ENCODE results near the gene NCCRP1.

NCCRP1 gene, protein sequence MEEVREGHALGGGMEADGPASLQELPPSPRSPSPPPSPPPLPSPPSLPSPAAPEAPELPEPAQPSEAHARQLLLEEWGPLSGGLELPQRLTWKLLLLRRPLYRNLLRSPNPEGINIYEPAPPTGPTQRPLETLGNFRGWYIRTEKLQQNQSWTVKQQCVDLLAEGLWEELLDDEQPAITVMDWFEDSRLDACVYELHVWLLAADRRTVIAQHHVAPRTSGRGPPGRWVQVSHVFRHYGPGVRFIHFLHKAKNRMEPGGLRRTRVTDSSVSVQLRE

DNA sequence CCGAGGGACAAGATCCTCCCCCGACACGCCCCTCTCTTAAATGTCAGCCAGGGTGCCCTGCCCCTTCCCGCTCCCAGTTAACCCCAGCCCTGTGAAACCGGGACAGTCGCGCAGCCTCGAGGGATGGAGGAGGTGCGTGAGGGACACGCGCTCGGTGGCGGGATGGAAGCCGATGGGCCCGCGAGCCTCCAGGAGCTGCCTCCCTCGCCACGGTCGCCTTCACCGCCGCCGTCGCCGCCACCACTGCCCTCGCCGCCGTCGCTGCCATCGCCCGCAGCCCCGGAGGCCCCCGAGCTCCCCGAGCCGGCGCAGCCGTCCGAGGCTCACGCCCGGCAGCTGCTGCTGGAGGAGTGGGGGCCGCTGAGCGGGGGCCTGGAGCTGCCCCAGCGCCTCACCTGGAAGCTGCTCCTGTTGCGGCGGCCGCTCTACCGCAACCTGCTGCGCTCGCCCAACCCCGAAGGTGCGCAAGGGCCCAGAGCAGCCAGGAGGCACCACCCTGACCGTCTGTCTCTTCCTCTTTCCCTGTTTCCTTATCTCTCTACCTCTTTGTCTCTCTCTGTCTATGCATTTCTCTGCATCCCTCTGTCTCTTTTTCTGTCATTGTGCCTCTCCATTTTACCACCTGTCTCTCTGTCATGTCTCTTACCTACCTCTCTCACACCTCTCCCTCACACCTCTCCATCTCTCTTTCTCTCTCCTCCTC, at the start of gene NCCRP1:
TSS of gene NCCRP1 (plus strand) at position 105 of the 703 bp plus-strand sequence. CDS start at position 124, 19 bp downstream.
- FAIRE-seq (no peak), DNase-seq (ENCODE audit: low spot score) (no peak)

DNA sequence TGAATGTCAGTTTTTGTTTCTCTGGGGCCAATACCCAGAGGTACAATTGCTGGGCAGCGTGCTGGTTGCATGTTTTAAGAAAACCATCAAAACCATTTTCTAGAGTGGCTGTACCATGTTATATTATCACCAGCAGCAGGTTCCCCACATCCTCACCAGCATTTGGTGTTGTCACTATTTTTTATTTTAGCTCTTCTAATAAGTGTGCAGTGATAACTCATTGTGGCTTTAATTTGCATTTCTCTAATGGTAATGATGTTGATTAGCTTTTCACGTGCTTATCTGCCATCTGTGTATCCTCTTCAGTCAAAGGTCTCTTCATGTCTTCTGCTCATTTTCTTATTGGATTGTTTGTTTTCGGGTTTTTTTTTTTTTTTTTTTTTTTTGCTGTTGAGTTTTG, 49.3 kb upstream of the NCCRP1 start:
- no peak for DNase-seq (ENCODE audit: low spot score)
- no peak for FAIRE-seq

DNA sequence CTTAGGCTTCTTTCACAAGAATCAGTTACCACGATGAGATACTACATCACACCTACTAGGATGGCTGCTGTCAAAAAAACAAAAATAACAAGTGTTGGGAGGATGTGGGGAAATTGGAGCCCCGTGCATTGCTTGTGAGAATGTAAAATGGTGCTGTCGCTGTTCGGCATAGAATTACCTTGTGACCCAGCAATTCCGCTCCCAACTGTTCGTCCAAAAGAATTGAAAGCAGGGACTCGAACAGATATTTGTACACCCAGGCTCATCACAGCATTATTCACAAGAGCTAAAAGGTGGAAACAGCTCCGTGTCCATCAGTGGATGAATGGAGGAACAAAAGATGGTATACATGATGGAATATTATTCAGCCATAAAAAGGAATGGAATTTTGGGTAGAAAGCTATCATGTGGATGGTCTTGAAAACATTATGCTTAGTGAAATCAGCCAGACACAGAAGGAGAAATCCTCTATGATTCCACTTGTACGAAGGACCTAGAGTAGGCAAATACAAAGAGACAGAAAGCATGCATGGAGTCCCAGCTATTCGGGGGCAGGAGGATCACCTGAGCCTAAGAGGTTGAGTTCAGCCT, 47.7 kb upstream of the NCCRP1 start:
- FAIRE-seq, result no peak

DNA sequence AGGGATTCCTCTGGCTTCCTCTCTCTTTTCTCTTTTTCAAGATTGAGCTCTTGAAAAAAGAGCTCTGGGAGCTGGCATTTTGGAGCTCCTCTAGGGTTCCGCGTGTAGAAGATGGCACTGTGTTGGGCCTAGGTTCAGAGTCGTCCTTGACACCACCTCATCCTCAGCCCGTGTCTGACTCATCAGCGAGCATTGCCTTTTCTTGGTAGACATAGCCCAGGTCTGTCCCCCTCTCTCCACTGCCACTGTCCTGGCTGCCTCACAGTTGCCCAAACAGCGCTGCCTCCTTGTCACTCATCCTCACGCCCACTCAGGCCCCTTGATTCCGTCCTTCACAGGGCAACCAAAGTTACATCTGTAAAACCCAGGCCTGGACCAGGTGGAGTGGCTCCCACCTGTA, 46.5 kb upstream of the NCCRP1 start:
- no peak for DNase-seq (ENCODE audit: low spot score)
- no peak for FAIRE-seq

More for the DNA sequence above, 47.7 kb upstream of the NCCRP1 start:
- no peak for DNase-seq (ENCODE audit: low spot score)

DNA sequence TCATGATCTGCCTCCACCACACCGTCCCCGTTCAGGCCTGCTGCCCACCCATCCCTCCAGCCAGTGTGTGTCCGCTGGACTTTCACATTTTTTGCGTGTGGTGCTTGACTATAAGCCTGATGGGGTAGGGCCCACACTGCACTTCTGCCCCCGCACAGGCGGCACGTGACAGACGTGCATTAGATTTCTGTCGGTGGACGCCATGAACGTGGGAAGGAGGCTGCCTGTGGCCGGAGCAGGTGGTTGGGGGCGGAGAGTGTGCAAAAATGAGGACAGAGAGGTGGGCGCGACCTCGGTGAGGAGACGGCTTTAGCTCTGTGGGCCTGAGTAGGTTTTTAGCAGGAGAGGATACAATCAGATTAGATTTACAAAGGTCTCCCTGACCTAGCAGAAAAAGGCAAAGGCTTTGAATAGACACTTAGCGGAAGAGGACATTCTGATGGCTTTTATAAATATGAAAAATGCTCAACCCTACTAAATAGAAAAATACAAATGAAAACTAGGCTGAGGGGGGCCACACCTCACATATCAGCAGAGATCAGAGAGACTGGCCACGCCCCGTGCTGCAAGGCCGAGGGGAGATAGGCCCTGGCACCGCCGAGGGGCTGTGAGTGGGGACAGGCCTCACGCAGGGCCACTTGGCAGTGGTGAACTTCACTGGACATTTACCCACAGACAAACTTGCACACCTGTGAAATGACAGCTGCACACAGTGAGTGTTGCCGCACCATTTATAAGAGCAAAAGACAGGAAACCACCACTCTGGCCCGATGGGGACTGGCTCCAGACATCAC, 45.8 kb upstream of the NCCRP1 start:
- FAIRE-seq, result no peak
- DNase-seq (ENCODE audit: low spot score), result no peak

DNA sequence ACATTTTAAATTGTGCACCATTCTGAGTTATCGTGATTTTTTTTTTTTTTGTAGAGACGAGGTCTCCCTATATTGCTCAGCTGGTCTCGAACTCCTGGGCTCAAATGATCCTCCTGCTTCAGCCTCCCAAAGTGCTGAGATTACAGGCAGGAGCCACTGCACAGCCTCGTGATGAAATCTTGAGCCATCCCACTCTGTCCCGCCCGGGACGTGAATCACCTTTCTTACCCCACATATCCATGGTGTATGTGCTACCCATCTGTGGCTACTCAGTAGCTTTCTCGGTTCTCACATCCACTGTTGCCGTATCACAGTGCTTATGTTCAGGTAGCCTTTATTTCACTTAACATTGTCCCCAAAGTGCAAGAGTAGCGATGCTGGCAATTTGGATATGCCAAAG, 44.7 kb upstream of the NCCRP1 start:
- FAIRE-seq, result no peak
- DNase-seq (ENCODE audit: low spot score), result no peak

DNA sequence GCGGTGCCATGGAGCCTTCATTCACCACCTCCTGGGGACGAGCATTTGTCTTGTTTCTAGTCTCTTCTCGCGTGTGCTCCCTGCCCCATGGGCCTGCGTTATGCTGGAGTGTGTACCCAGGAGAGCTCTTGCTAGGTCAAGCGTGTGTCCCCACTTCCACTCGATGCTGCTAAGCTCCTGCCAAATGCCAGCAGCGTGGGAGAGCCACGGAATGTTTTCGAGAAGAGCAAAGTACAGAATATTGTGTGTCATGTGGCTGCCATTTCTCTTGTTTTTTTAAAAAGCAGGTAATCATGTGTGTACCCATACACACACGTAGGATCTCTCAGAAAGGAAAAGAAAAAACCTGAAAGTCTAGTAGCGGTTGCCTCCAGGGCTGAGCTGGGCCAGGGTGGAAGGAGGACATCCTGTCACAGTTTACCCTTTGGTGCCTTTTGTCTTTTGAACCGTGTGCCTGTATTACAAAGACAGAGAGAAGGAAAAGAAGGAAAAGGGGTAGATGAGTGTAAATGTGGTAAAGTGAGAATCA, 42.6 kb upstream of the NCCRP1 start:
- FAIRE-seq (no peak), DNase-seq (ENCODE audit: low spot score) (no peak)

DNA sequence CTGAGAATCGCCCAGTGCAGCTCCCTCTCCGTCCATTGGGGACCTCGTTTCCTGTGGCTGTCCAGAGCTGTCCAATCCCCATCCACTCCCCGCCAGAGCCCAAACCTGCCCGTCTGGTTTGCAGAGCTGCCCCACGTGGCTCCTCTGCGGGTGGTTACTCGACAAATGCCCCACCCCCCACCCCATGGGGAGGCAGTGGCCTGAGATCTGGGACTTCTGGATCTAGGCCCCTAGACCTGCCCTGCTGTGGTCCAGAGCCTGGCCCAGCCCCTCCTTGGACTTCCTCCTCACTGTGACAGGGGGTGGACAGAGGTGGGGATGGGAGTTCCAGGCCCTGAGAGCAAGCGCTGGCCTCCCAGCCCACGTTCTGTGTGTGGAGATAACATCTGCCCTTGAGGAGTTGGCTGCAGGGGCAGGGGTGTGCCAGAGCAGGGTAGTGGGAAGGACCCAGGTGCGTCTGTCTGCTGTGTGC, 42.1 kb upstream of the NCCRP1 start:
- FAIRE-seq, result no peak
- no peak for DNase-seq (ENCODE audit: low spot score)

DNA sequence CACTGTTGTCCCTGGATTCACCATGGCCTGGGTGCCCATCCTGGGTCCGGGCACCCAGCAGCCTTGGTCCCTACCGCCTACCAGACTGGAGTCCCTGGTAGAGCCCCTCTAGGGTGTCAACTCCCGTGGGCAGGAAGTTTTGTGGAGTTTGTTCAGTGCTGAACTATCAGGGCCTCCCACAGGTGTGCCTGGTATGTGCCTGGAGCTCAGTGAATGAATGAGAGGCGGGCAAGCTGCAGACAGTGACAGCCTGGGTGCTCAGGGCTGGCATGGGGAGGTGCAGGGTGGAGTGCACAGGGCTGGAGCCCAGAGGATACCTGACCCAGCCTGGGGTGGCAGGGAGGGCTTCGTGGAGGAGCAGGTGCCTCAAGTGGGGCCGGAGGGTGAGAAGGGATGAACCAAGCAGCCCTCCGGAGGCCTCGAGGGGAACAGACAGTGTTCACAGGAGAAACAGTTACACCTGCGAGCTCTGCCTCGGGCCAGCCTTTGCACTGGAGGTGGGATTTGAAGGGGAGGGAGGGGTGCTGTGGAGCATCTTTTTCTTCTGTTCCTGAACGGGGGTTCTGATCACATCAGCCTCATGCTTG, 41.6 kb upstream of the NCCRP1 start:
- FAIRE-seq (no peak), DNase-seq (ENCODE audit: low spot score) (no peak)

DNA sequence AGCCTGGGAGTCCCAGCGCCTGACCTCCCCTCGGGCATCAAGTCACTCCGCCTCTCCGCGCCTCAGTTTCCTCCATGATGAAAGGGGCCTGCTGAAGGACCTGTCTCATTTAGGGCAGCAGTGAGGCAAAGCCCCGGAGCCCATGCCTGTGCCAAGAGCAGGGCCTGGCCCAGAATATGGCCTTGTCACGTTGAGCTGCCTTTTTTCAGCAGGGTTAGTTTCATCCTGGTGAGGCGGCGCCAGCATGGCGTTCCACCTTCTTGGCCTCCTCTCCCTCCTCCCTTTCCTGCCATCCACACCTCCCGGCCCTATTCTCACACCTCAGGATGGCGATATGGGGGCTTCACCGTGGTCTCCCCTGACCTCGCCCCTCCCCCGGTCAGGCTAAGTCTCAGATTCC, 41.0 kb upstream of the NCCRP1 start:
- FAIRE-seq (no peak), DNase-seq (ENCODE audit: low spot score) (no peak)

DNA sequence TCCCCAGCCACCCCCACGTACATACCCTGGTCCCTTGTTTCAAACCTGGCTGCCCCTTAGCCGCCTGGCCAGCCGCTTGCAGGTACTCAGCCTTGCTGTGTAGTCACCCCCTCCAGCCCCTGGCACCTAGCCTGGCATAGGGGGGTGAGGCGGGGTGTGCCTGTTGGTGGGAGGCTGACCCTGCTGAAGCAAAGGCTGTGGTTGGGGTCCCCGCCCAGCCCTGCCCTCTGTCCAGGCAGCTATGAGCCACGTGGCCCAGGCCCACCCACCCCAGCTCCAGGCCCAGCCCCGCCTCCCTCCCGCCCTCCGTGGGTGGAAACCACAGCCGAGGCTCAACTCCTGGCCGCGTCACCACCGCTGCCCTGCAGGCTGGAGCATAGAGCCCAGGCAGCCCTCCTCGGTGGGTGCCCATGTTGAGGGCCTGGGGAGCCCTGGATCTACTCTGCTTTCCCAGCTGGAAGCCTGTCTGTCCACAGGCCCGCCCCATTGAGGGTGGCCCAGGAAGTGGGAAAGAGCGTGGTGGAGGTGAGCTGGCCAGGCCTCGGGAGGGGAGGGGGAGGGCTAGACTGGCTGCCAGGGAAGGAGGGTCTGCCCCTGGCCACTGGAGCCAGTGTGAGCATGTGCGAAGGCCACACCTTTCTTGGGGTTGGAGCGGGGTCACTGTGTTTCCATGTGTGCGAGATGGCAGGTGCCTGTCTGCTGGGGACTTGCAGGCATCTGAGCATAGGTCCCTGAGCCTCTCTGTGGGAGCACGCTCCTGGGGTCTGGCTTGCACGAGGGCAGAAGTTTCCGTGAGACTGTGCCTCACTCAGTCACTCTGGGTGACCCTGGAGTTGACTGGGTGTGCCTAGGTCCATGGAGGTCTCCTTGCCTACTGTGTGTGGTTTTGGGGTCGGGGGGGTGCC, 40.2 kb upstream of the NCCRP1 start:
- FAIRE-seq (no peak), DNase-seq (ENCODE audit: low spot score) (no peak)

DNA sequence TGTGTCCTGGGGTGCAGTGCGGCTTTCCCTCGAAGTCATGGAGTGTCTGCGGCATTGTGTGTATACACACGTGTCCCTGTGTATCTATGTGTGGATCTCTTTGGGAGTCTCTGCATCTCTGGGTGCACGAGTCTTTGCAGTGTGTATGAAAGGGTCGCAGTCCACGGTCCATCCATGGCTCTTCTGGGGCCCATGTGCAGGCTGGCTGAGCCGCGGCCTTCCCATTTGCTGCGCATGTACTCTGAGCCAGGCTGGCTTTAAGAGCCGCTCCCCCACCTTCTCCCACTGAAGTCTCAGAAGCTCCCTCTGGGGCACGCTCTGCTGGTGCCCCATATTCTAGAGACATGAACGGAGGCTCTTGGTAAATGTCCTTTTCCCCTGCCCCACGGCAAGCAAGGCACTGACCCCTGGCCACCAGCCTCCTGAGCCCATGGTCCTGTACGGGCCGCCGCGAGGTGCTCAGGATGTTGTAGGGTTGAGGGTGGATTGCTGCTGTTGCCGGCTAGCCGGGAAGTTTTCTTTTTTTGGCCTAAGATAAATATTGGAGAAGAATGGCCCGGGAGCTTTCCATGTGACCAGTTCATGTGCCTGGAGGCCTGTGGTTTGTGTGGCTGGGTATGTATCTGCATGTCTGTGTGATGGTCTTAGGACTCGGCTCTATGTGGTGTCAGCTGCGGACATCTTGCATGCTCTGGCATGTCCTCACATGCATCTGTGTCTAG, 39.3 kb upstream of the NCCRP1 start:
- FAIRE-seq, result no peak
- no peak for DNase-seq (ENCODE audit: low spot score)

DNA sequence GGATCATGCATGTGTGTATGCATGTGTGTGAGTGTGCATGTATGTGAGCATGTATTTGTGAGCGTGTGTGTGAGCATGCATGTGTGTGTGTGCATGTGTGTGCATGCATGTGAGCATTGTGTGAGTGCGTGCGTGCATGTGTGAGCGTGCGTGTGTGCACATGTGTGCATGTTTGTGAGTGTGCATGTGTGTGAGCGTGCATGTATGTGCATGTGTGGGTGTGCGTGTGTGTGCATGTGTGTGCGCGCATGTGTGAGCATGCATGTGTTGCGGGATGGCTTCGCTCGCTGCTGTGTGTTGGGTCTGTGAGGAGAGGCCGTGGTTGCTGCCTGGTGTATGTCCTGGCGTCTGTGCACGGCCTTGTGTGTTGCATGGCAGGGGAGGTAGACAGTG, 38.8 kb upstream of the NCCRP1 start:
- DNase-seq (ENCODE audit: low spot score) (no peak), FAIRE-seq (no peak)

DNA sequence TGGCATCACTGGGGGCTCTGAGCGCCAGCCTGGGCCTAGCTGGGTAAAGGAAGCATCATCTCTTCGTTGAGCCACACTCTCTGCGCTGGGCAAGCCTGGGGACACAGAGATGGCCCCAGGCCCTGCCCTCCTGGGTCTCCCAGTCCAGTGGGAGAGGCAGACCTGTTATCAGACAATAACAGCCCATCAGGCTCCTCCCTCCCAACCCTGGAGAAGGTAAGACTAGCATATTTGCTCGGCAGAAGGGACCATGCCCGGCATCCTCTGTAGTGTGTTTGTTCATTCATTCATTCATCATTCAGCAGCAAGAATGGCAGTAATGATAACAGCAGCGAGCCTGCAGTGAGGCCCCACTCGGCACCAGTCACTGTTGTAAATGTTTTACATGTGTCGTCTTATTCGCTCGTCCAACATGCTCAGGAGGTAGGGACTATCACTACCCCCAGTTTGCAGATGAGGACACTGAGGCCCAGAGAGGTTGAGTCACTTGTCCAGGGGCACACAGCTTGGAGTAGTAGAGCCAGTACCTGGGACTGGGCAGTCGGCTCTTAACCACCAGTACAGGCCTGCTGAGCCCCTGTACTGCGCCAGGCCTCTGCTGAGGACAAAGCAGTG, 38.0 kb upstream of the NCCRP1 start:
- FAIRE-seq (no peak), DNase-seq (ENCODE audit: low spot score) (no peak)

DNA sequence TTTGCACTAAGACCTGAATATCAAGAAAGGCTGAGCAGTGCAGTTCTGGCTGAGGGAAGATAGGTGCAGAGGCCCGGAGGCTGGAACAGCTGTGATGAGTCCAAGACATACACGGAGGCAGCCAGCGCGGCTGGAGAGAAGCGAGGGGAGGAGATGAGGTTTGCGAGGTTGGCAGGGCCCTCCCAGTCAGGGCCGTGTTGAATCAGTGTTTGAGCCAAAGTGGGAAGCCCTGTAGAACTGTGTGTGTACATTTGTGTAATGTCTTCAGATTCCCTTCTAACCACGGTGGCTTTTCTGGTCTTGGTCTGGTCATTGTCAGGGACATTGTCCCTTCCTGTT, 36.3 kb upstream of the NCCRP1 start:
- no peak for FAIRE-seq

DNA sequence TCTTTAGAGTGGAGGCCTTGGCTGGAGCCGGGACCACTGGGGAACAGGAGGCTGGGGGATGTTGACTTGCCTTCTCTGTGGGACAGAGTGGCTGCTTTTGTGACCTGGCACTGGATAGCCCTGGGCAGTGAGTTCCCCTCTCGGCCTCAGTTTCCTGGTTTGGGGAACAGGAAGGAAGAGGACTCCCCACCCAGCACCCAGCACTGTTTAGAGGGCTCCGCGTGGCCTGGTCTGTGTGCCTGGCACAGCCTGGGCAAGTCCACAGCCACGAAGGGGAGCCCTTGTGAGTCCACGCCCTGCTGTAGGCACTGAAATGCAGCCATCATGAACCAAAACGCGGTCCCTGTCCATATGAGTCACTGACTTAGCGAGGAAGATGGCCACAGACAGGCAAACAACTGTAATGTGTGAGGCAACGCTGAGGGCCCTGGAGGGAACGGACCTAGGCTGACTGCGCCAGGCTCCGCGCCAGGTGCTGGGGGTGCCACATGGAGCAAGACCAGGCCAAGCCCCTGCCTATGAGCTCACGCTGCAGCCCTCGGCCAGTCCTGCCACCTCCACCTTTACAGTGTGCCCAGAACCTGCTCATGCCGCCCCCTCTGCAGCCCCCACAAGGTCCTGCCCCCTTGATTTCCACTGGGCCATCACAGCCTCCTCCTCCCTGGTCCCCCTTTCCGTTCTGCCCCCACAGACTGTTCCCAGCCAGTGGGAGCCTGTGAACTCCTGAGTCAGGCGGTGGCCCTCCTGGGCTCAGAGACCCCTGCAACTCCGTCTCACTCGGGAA, 35.7 kb upstream of the NCCRP1 start:
- DNase-seq (ENCODE audit: low spot score), result no peak
- FAIRE-seq, result no peak

More for the DNA sequence above, 36.3 kb upstream of the NCCRP1 start:
- DNase-seq (ENCODE audit: low spot score), result no peak

DNA sequence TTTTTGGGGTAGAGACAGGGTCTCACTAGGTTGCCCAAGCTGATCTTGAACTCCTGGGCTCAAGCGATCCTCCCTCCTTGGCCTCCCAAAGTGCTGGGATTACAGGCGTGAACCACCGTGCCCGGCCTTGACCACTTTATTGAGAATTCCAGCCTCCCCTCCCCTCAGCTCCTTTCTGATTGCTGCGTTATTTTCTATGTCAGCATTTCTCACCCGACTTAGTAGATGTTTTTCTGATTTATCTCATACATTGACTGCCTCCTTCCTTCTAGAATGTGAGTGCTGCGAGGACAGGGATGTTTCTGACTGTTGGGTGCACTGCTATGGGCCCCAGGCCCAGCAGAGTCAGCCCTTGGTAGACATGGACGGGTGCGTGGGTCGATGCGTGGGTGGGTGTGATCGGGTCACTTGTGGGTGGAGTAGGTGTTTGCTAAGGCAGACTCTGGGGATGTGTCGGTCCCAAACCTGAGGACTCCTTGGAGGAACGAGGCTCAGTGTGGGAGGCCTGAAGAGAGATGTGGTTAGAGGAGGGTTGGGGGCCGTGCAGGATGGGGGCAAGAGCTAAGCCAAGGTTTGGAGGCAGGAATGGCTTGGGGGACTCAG, 34.2 kb upstream of the NCCRP1 start:
- DNase-seq (ENCODE audit: low spot score), result no peak
- no peak for FAIRE-seq

DNA sequence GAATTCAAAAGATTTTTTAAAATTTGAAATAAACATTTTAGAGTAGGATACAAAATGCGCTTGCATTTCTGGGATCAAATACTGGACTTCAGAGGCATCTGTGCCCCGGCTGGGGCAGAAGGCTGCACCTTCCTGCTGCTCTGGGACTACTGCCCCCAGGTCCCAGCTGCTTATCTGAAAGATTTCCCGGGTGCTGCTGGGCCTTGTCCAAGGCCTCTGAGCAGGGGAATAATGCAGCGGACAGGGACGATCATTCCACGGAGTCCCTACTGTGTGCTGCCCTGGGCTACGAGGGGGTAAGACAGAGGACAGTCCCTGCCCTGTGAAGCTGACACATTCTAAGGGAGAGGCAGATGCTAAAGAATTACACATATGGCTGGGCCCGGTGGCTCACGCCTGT, 33.1 kb upstream of the NCCRP1 start:
- DNase-seq (ENCODE audit: low spot score), result no peak
- no peak for FAIRE-seq

Data from RCC 7860 (cell line).